Heart left ventricle (tissue), 16 donors: ENCODE measurements around the gene TUBA8. TPM values are rescaled to one million over a fixed set of nuclear protein-coding genes. Genes with fewer than 3 reads are reported as not detected.

Experiments used
- ATAC-seq, 4 donors: fragments of 200-7000 bp; cut with Tn5 transposase; one replicate each; pipeline ENCODE4 v1.9.1; 2020 to 2022; ENCODE audit warnings: moderate library complexity in 4 of 4, mild to moderate bottlenecking in 3 of 4, moderate number of reproducible peaks in 1 of 4
- DNase-seq, 5 donors: peaks; one replicate each; pipeline ENCODE4 v3.0.0-alpha.2; 2020
- H3K27ac ChIP-seq, 12 donors: fragments of 200-600 bp; sonication (generic) in 4 of 12; one replicate each; pipeline versions ENCODE4 v1.5.0 to v1.8.0; 2016 to 2022; ENCODE audit warnings: mild to moderate bottlenecking in 2 of 12
- H3K27me3 ChIP-seq, 9 donors: fragments of 200-600 bp; sonication (generic) in 2 of 9; one replicate each; pipeline versions ENCODE4 v1.5.1 to v1.8.0; 2016 to 2022; ENCODE audit warnings: mild to moderate bottlenecking in 3 of 9
- H3K36me3 ChIP-seq, 9 donors: fragments of 200-600 bp; sonication (generic) in 2 of 9; one replicate each; pipeline versions ENCODE4 v1.5.0 to v1.8.0; 2018 to 2022; ENCODE audit warnings: mild to moderate bottlenecking in 2 of 9
- H3K4me1 ChIP-seq, 12 donors: fragments of 200-600 bp; sonication (generic) in 4 of 12; one replicate each; pipeline versions ENCODE4 v1.5.0 to v1.8.0; 2016 to 2022; ENCODE audit warnings: mild to moderate bottlenecking in 3 of 12
- H3K4me3 ChIP-seq, 12 donors: fragments of 200-600 bp; sonication (generic) in 4 of 12; one replicate each; pipeline versions ENCODE4 v1.5.0 to v1.8.0; 2017 to 2022; ENCODE audit warnings: mild to moderate bottlenecking in 9 of 12, moderate library complexity in 4 of 12
- H3K9me3 ChIP-seq, 12 donors: fragments of 200-600 bp; sonication (generic) in 4 of 12; one replicate each; pipeline versions ENCODE4 v1.5.0 to v1.8.0; 2016 to 2022; ENCODE audit warnings: mild to moderate bottlenecking in 1 of 12
- CTCF ChIP-seq, 12 donors: fragments of 200-600 bp; sonication (generic) in 4 of 12; IDR thresholded peaks; one replicate each; pipeline versions ENCODE4 v1.5.0 to v1.8.0; 2018 to 2022; ENCODE audit warnings: antibody characterized with exemption in 12 of 12, mild to moderate bottlenecking in 5 of 12
- POLR2A ChIP-seq, 2 donors: fragments of 450-650 bp; IDR thresholded peaks; one replicate each; pipeline ENCODE4 v1.6.1; 2017; ENCODE audit warnings: antibody characterized with exemption in 2 of 2, mild to moderate bottlenecking in 2 of 2, moderate library complexity in 2 of 2
- WGBS, 4 donors: extraction: QIAGEN DNeasy Blood & Tissue Kit in 2 of 4; methylation state at CpG; one replicate each; pipeline versions ENCODE4 v1.1.5 to v1.1.7; 2013 to 2018; 5-methylcytosine and 5-hydroxymethylcytosine counted together
- intact Hi-C, 10 donors: fragments of 100-400 bp; cut with DNase I; formaldehyde crosslinking; loops; one replicate each; pipeline versions ENCODE4 v1.11.1 to v1.14.2; 2022
- polyA plus RNA-seq, 2 donors: library from polyadenylated mRNA; stranded (reverse); fragments of 200-250 nt; gene quantifications; one replicate each; pipeline ENCODE4 v1.2.3, GENCODE V29; 2013
- total RNA-seq, 9 donors: library from RNA; depleted of rRNA in 2 of 9; stranded (reverse); fragments of >200 nt in 2 of 9; fragmentation: NEBNext Ultra II Directional in 3 of 9; extraction: Animal tissue kit (Norgen Biotek cat#: 25700) in 3 of 9; gene quantifications; one replicate each; pipeline versions ENCODE4 v1.1.0 to v1.2.4, GENCODE V29; 2016 to 2023
- donor health status: ischemic (EF 13 %, LVEDD 7.1; RV severe dilation, severe dysfunction).
- donor health status: healthy with polysubstance abuse.
- donor health status: DM: no; HTN: yes; CAD: no.
- donor health status: DM: no; HTN: no; CAD: no.
- donor health status: ischemic (EF 25% LVEDD 6.9; RV normal size, moderate dysfunction).
- donor health status: ischemic (EF 25% LVEDD 5.7; RV mildly dilated, moderate dysfunction).
- donor health status: healthy.
- donor health status: DM: yes; HTN: yes; CAD: no.
- donor health status: ischemic (EF 35%, LVEDD 5.7; RV mildly dilated, moderate dysfunction).
- donor health status: nonischemic (EF 11% LVEDD 7.7; RV severe dilation, severe dysfunction).
- donor health status: DM: yes; HTN: yes; CAD: no.
- donor health status: PGD.
- donor health status: ischemic (EF 29% LVEDD 5.4; RV normal size, mild dysfunction).
- donor health status: nonischemic (EF 23%, LVEDD 6.1; RV moderate dilation, normal function).

Gene TUBA8
- total and polyA plus RNA-seq, 11 donors = 44.1 to 338 (median 92.2) TPM

DNA sequence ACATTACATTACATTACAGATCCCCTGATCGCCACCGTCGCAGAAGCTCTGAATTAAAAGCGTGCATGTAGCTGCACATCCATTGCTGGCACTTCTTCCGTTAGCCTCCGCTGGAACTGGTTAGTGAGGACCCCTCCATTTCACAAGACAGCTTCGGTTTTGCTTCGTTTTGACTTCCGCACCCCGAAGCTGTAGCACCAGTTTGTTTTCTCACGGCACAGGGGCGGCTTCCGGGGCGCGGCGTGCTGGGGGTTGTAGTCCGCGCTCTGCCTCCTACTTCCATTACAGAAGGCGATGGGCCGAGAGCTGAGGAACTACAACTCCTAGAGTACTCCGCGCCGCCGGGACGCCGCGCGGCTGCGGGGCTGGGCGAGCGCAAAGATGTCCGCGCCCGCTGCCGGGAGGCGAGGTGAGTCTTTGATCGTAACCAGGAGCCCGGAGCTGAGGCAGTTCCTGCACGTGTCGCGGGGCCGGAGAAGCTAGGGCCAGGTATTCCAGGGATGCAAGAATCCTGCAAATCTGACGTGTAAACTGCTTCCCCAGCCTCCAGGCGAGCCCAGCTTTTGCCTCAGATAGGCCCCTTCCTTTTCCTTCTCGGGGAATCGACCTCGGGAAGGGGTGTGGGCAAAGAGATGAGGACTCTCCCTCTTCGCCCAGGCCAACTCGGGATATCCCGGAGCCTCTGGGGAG, 32.8 kb upstream of the TUBA8 start, which contains the start of gene PEX26:
Gene PEX26, plus strand, starts transcription at position 352 of the 690 bp plus-strand sequence. CDS start 387 bp downstream, outside the sequence.
- H3K4me3 ChIP-seq = peak within 1 kb of the TSS; percentile 66 to 99 (median 88)
- DNase-seq (peak; percentile 95 to 97 (median 95)), ATAC-seq (peak; percentile 96 to 99 (median 98))
- peak within 1 kb of the TSS; percentile 27 to 90 (median 87) for H3K27ac ChIP-seq
- H3K27me3 ChIP-seq = no peaks in the 10 kb centered on the region
- intact Hi-C loops = loop anchor here (2.0 to 10.0 kb wide), 15 partner anchors 53 to 343 kb away; partner anchors contain the start of gene MICAL3 (in 3 of the 10)
- WGBS, 4 donors = 0 to 1% (median 0%) methylated on average over 33 to 50 of the region's 50 CpGs
- H3K4me1 ChIP-seq = peaks cover 3 to 37% (median 26%) of the 10 kb centered on the region in 12 donors
- no peaks in the 10 kb centered on the region for H3K9me3 ChIP-seq
- TF ChIP-seq POLR2A (IDR thresholded peaks at IDR 0.05) (peak in 1 of 2 donors; percentile 63), CTCF (IDR thresholded peaks at IDR 0.05) (no peak)
- peaks cover 0 to 37% (median 32%) of the 10 kb centered on the region in 9 donors for H3K36me3 ChIP-seq

GRCh38 chr22:18078329-18079041, 32.1 kb upstream of the TUBA8 start:
- Histone ChIP-seq H3K36me3 (peaks cover 0 to 43% (median 39%) of the 10 kb centered on the region in 9 donors), H3K9me3 (no peaks in the 10 kb centered on the region), H3K4me3 (peak overlapping the region; percentile 66 to 99 (median 88)), H3K27me3 (no peaks in the 10 kb centered on the region), H3K4me1 (peaks cover 3 to 37% (median 26%) of the 10 kb centered on the region in 12 donors), H3K27ac (peak overlapping the region in 11 of 12 donors; percentile 66 to 90 (median 87))
- ATAC-seq (peak in 1 of 4 donors; percentile 28), DNase-seq (peak in 2 of 5 donors; percentile 41 to 58)
- TF ChIP-seq CTCF (IDR thresholded peaks at IDR 0.05) = no peak
- TF ChIP-seq POLR2A (IDR thresholded peaks at IDR 0.05) = no peak
- intact Hi-C loops = loop anchor here (5.0 to 10.0 kb wide), 11 partner anchors 54 to 344 kb away; partner anchors contain the start of gene MICAL3 (in 3 of the 10)
- 9 to 14% (median 11%) methylated on average over 30 to 45 of the region's 45 CpGs for WGBS, 4 donors

DNA sequence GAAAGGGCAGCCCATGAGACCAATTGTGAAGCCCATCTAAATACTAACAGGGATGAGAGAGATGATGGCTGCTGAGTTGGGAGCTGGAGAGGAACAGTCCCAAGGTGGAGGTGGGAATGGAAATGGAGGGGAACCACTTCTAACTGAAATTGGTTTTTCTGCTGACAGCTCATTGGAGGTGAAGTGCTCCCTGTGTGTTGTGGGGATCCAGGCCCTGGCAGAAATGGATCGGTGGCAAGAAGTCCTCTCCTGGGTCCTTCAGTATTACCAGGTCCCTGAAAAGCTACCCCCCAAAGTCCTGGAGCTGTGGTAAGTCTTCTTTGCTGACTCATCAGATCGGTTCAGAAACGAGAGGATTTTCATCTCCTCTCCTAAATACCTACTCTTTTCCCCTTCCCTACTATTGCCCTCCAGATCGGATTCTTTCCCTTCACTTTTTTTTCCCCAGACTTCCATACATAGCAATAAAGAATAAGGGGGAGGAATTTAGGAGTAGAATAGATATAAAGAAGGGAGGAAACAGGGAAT, 30.8 kb upstream of the TUBA8 start:
- Histone ChIP-seq H3K9me3 (no peaks in the 10 kb centered on the region), H3K4me1 (peaks cover 3 to 37% (median 26%) of the 10 kb centered on the region in 12 donors), H3K27ac (no peak overlapping the region), H3K27me3 (no peaks in the 10 kb centered on the region), H3K4me3 (no peak overlapping the region), H3K36me3 (peaks cover 0 to 56% (median 50%) of the 10 kb centered on the region in 9 donors)
- WGBS, 4 donors = 65 to 80% (median 76%) methylated on average over 4 of the region's 4 CpGs
- TF ChIP-seq POLR2A (IDR thresholded peaks at IDR 0.05) (no peak), CTCF (IDR thresholded peaks at IDR 0.05) (no peak)
- ATAC-seq (no peak), DNase-seq (no peak)
- intact Hi-C loops = loop anchor here (5.0 to 10.0 kb wide), 11 partner anchors 55 to 345 kb away; partner anchors contain the start of gene MICAL3 (in 3 of the 10)
